Loucy (cell line): ENCODE results near the gene GNL3.
"Not testable (repeated sequence)": the region's sequence is repeated elsewhere in the genome, so short reads cannot be mapped to it uniquely, and the experiment has no call there.

Experiments
- H2AFZ ChIP-seq: fragments of 200-600 bp; sonication (generic); 2 replicates; pipeline ENCODE4 v1.6.0; 2016; ENCODE audit warnings: antibody characterized with exemption, mild to moderate bottlenecking, low read length, moderate library complexity
- H3F3A ChIP-seq: fragments of 200-600 bp; 2 replicates; pipeline ENCODE4 v1.6.0; 2016; ENCODE audit warnings: antibody characterized with exemption, low read depth, mild to moderate bottlenecking
- H3K27me3 ChIP-seq: fragments of 200-600 bp; sonication (generic); 2 replicates; pipeline ENCODE4 v1.6.1; 2014; ENCODE audit warnings: low read length, mild to moderate bottlenecking; ENCODE audit not compliant: insufficient read depth, poor library complexity, severe bottlenecking
- H3K36me3 ChIP-seq: fragments of 200-600 bp; sonication (generic); 2 replicates; pipeline ENCODE4 v1.6.1; 2016; ENCODE audit warnings: low read length; ENCODE audit not compliant: insufficient read depth
- H3K4me1 ChIP-seq: fragments of 200-600 bp; sonication (generic); 2 replicates; pipeline ENCODE4 v1.5.1; 2014; ENCODE audit warnings: low read length, mild to moderate bottlenecking; ENCODE audit not compliant: insufficient read depth, poor library complexity, severe bottlenecking
- H3K4me2 ChIP-seq: fragments of 200-600 bp; sonication (generic); 2 replicates; pipeline ENCODE4 v1.6.0; 2014; ENCODE audit warnings: antibody characterized with exemption, low read length, low read depth, mild to moderate bottlenecking; ENCODE audit not compliant: poor library complexity, severe bottlenecking
- H3K4me3 ChIP-seq: fragments of 200-600 bp; sonication (generic); 2 replicates; pipeline ENCODE4 v1.5.1; 2014; ENCODE audit warnings: low read length, mild to moderate bottlenecking, mixed read lengths; ENCODE audit not compliant: poor library complexity, severe bottlenecking
- H3K79me2 ChIP-seq: fragments of 200-600 bp; sonication (generic); 2 replicates; pipeline ENCODE4 v1.6.1; 2014; ENCODE audit warnings: low read length; ENCODE audit not compliant: insufficient read depth
- H3K9ac ChIP-seq: fragments of 200-600 bp; sonication (generic); 2 replicates; pipeline ENCODE4 v1.6.0; 2014; ENCODE audit warnings: mild to moderate bottlenecking, low read depth, low read length, moderate library complexity; ENCODE audit not compliant: poor library complexity, severe bottlenecking
- H3K9me2 ChIP-seq: fragments of 200-600 bp; sonication (generic); replicated peaks from 2 replicates; pipeline ENCODE4 v1.6.1; 2016; ENCODE audit warnings: low read depth, low read length, mixed read lengths
- H3K9me3 ChIP-seq: fragments of 200-600 bp; sonication (generic); 2 replicates; pipeline ENCODE4 v1.6.1; 2014; ENCODE audit warnings: mild to moderate bottlenecking, antibody characterized with exemption, low read length, low read depth; ENCODE audit not compliant: insufficient read depth
- H4K20me1 ChIP-seq: fragments of 200-600 bp; sonication (generic); 2 replicates; pipeline ENCODE4 v1.6.0; 2014; ENCODE audit warnings: antibody characterized with exemption, low read length, mild to moderate bottlenecking; ENCODE audit not compliant: insufficient read depth, poor library complexity, severe bottlenecking
- CTCF ChIP-seq: fragments of 200-600 bp; sonication (generic); conservative IDR thresholded peaks from 2 replicates; pipeline ENCODE4 v1.5.1; 2014; ENCODE audit warnings: mild to moderate bottlenecking, antibody characterized with exemption, low read length
- EZH2phosphoT487 ChIP-seq: fragments of 200-600 bp; IDR thresholded peaks from 2 replicates; pipeline ENCODE4 v1.6.1; 2018; ENCODE audit warnings: antibody characterized with exemption, mild to moderate bottlenecking, moderate library complexity, borderline replicate concordance

GNL3 gene

GRCh38 chr3:52724511-52724910 is 38.7 kb downstream of the GNL3 start:
- peaks cover 23% of the 10 kb centered on the region for H3K4me1 ChIP-seq
- TF ChIP-seq EZH2phosphoT487 (no peak), CTCF (no peak)
- no peak overlapping the region for H3K4me3 ChIP-seq
- H3K79me2 ChIP-seq: no peaks in the 10 kb centered on the region
- no peak overlapping the region for H2AFZ ChIP-seq
- no peak overlapping the region for H3K4me2 ChIP-seq
- H3F3A ChIP-seq: peaks cover 8% of the 10 kb centered on the region
- H3K27me3 ChIP-seq: no peaks in the 10 kb centered on the region
- no peak overlapping the region for H3K9ac ChIP-seq
- no peaks in the 10 kb centered on the region for H4K20me1 ChIP-seq
- H3K36me3 ChIP-seq: no peaks in the 10 kb centered on the region
- H3K9me3 ChIP-seq: peaks cover 8% of the 10 kb centered on the region; the same call in 1 of the 2 replicates
- no peaks in the 10 kb centered on the region for H3K9me2 ChIP-seq

- not testable (repeated sequence) for H3K4me2 ChIP-seq, H4K20me1 ChIP-seq, H3K27me3 ChIP-seq, H3K36me3 ChIP-seq, H3K4me3 ChIP-seq, H3F3A ChIP-seq, H3K9me2 ChIP-seq, H3K79me2 ChIP-seq, H3K4me1 ChIP-seq, H3K9ac ChIP-seq, H2AFZ ChIP-seq
- peaks cover 11% of the 10 kb centered on the region; the same call in 1 of the 2 replicates for H3K9me3 ChIP-seq
These were observed 42.9 kb downstream of the GNL3 start for GRCh38 chr3:52728753-52729152.

- H3K4me2 ChIP-seq: peak overlapping the region; percentile 1
- peaks cover 5% of the 10 kb centered on the region for H3K4me1 ChIP-seq
- no peaks in the 10 kb centered on the region for H4K20me1 ChIP-seq
- H3F3A ChIP-seq: no peaks in the 10 kb centered on the region
- H3K36me3 ChIP-seq: peaks cover 14% of the 10 kb centered on the region; the same call in 1 of the 2 replicates
- H3K9me2 ChIP-seq: no peaks in the 10 kb centered on the region
- no peaks in the 10 kb centered on the region for H3K79me2 ChIP-seq
- no peak for TF ChIP-seq EZH2phosphoT487
- no peak for TF ChIP-seq CTCF
- no peak overlapping the region for H3K9ac ChIP-seq
- no peak overlapping the region for H2AFZ ChIP-seq
- H3K27me3 ChIP-seq: no peaks in the 10 kb centered on the region
- H3K9me3 ChIP-seq: peaks cover 11% of the 10 kb centered on the region; the same call in 1 of the 2 replicates
- no peak overlapping the region for H3K4me3 ChIP-seq
These were observed 44.8 kb downstream of the GNL3 start for GRCh38 chr3:52730681-52731080.

- Histone ChIP-seq H3K4me1 (peaks cover 5% of the 10 kb centered on the region), H3K4me2 (no peak overlapping the region), H2AFZ (no peak overlapping the region), H3K79me2 (no peaks in the 10 kb centered on the region), H3K4me3 (no peak overlapping the region), H3K36me3 (peaks cover 18% of the 10 kb centered on the region; the same call in 1 of the 2 replicates), H3K27me3 (no peaks in the 10 kb centered on the region), H4K20me1 (no peaks in the 10 kb centered on the region), H3K9me2 (no peaks in the 10 kb centered on the region), H3F3A (no peaks in the 10 kb centered on the region), H3K9me3 (peaks cover 11% of the 10 kb centered on the region; the same call in 1 of the 2 replicates), H3K9ac (no peak overlapping the region)
- TF ChIP-seq EZH2phosphoT487: no peak
- TF ChIP-seq CTCF: no peak
These were observed 45.8 kb downstream of the GNL3 start for GRCh38 chr3:52731590-52731989.
